SW 1271 (cell line): ENCODE measurements around the gene PTBP2.
"Not testable (repeated sequence)": the region's sequence is repeated elsewhere in the genome, so short reads cannot be mapped to it uniquely, and the experiment has no call there.

Experiments used
- DNase-seq, 2 experiments: peaks; one replicate each; lab custom pipeline; 2025; lab: John Stamatoyannopoulos, UW

The PTBP2 gene

DNA sequence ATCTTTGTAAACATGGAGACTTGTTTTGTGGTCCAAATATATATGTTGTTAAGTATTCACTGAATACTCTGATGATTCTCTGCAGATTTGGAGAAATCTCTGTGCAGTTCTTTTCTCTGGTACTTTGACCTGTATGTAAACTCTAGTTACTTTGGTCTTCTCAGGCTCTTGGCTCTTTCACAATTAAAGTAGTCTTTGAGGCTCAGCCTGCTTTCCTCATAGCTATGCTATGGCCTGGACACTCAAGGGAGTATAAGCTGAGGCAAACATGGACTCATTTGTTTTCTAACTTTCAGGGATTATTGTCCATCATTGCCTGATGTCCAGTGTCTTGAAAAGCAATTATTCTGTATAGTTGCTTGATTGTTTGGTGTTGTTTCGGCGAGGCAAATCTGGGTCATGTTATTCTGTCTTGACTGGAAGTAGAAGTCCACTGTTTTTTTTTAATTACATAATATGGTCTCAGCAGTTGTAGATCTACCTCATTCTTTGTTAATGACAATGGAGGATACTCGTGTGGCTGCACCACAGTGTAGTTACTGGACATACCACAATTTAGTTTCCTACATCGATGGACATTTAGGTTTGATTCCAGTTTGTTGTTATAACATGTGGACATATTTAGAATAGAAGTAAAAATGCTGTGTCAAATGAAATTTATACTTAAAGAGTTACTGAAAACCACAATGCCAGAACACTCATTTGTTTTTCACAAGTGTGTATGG, 9.2 kb downstream of the PTBP2 start:
- no peak for DNase-seq

DNA sequence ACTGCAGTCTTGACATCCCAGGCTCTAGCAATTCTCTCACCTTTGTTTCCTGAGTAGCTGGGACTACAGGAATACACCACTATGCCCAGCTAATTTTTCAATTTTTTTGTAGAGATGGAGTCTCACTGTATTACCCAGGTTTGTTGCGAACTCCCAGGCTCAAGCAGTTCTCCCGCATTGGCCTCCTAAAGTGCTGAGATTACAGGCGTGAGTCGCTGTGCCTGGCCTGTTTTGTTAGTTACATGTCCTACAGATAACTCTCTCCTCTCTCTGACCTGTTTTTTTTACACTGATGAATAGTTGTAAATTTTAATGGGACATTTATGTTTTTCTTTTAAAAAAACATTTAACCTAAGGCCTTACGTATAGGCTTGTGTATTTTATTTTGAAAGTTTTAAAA, 19.8 kb downstream of the PTBP2 start:
- no peak for DNase-seq

DNA sequence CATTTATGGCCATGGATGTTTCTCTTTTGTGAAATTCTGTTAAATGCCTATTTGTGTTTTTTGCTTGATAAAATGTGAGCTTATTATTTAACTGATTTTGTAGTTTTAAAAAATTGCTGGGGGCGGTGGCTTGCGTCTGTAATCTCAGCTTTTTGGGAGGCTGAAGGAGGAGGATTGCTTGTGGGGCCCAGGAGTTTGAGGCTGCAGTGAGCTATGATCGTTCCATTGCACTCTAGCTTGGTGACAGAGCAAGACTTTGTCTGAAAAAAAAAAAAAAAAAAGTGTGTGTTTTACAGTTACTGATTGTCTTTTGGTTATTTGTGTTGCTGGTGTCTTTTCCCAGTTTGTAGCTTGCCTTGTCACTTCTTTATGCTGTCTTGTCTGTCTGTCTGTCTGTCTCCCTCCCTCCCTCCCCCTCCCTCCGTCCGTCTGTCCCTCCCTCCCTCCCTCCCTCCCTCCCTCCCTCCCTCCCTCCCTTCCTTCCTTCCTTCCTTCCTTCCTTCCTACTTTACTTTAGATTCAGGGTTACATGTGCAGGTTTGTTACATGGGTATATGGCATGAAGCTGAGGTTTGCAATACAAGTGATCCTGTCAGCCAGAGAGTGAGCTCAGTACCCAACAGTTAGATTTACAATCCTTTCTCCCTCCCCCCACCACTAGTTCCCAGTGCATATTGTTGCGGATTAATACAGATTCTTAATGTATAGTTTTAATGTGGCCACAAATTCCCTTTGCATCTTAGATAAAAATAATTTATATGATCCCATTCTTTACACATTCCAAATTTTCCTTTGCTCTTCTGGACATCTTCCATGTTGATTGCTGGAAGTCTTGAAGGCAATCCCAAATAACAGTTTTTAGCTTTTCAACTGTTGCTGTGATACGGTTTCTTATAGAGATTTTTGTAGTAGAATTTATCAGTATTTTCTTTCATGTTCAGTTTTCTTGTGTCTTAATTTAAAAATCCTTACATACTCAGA, 25.1 kb downstream of the PTBP2 start:
- no peak for DNase-seq

DNA sequence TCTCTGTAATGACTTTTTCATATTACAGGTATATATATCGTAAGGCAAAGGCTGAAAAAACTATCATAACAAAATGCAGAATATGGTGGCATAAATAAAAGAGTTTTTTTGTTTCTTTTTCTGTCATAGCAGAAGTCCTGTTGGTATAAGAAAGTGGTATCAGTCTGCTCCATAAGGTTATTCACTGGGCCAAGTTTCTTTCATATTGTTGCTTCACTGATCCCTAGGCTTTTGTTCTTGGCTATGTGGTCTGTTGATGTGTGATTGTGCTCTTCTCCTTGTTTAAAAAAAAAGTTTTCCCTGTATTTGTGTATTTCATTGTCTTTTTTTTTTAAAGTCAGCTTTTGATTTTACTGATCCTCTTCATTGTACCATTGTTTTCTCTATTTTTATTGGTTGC, 26.0 kb downstream of the PTBP2 start:
- no peak for DNase-seq

DNA sequence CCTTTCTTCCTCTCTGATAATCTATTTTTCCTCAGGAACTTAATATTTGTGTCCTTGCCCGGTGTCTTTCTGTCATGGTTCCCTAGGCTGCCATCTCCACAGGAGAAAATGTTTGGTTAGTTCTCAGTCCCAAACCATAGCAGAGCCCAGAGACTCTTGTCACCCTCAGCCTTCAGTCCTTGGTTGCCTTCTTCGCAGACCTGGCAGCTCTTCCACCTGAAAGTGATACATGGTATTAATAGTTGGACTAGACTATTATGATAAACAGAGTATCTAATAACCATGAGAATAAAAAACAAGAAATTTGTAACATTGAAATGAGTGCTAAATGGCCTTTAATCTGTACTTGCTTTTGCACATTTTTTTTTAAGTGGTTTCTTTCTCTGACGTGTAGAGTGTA, 26.5 kb downstream of the PTBP2 start:
- DNase-seq, result no peak

DNA sequence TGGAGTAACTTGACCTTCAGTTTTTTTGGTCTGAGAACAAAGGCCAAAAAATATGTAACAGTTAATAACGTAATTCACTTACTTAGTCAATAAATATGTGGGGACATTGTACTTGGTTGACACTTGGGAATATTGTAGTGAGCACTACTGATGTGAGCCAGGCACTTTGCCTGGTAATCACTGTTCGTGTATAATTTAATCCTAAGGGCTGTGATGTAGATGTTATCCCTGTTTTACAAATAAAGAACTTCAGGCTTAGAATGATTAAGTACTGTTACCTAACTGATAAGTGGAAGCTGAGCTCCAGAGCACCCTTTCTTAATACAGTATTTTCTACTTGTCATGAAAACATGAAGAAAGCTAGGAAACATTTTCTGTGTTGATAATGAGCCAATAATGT, 28.0 kb downstream of the PTBP2 start:
- no peak for DNase-seq

DNA sequence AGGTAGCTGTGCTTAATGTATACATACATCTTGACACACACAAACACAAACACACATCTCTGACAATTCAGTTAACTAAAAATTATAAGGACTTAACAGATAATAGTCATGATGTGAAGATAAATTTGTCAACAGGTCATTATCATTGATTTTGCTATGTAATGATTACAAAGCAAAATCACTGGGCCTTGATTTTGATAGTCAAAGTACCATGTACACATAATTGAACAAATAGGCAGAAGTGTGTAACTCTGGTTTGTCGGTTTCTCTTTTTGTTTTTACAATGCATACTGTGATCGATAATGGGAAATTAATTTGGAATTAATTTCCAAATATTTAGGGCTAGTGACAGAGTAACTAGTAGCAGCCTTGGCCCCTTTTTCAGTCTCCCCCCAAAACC, 30.8 kb downstream of the PTBP2 start:
- no peak for DNase-seq

DNA sequence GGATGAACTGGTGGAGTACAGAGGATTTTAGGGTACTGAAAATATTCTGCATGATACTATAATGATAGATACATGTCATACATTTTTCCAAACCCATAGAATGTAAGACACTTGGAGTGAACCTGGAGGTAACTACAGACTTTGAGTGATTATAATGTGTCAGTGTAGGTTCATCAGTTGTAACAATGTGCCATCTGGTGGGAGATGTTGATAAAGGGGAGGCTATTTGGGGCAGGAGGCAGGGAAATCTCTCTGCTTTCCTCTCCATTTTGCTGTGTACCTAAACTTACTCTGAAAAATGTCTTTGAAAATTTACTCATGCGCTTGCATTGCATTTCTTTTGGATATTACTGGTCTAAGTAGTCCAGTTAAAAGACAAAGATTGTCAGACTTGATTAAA, 35.2 kb downstream of the PTBP2 start:
- DNase-seq, result peak in 1 of 2 experiments; percentile 2

DNA sequence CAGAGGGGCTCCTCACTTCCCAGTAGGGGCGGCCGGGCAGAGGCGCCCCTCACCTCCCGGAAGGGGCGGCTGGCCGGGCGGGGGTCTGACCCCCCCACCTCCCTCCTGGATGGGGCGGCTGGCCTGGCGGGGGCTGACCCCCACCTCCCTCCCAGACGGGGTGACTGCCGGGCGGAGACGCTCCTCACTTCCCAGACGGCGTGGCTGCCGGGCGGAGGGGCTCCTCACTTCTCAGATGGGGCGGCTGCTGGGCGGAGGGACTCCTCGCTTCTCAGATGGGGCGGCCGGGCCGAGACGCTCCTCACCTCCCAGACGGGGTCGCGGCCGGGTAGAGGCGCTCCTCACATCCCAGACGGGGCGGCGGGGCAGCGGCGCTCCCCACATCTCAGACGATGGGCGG, 41.0 kb downstream of the PTBP2 start:
- DNase-seq, result not testable (repeated sequence)

DNA sequence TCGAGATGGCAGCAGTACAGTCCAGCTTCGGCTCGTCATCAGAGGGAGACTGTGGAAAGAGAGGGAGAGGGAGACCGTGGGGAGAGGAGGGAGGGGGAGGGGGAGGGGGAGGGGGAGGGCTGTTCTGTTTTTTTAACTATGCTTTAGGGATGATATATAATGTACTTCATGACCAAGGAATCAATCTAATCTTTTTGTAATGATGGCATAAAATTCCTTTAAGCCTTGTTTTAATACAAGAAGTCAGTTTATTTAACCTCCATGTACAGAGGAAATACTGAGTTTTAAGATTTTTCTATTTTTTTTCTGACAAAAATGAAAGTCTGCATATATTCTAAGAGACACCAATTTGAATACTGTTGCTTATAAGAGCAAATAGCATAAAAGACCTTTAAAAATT, 41.9 kb downstream of the PTBP2 start:
- DNase-seq, result no peak

DNA sequence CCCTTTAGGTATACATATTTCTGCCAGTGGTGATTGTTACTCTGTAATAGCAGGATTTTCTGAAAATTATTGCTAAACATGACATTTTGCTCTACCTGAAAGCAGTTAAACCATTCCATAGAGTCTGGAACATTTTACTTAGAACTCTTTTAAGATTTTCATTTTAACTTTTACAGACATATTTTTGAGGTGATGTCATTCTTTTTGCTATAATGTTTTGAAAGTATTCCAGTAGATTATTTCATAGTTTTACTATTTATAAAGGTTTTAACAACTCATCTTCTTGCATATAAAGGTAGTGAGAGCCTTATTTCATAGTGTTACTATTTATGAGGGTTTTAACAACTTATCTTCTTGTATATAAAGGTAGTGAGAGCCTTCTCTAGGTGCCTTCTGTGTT, 42.9 kb downstream of the PTBP2 start:
- no peak for DNase-seq

DNA sequence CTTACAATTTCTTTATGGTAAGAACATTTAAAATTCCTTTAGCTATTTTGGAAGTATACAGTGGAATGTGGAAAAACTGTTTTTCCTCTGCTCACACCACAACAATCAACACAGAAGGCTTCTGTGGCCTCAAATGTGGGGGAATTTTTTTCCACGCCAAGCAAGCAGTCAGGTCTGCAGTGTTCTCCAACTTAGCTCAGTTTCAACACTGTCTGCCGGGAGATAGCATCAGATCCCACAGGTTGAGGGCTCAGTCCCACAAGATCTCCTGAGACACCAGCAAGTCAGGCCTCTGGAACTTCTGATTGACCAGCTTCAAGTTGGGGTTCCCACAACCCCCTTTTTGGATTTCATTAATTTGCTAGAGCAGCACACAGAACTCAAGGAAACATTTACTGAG, 50.3 kb downstream of the PTBP2 start:
- no peak for DNase-seq

DNA sequence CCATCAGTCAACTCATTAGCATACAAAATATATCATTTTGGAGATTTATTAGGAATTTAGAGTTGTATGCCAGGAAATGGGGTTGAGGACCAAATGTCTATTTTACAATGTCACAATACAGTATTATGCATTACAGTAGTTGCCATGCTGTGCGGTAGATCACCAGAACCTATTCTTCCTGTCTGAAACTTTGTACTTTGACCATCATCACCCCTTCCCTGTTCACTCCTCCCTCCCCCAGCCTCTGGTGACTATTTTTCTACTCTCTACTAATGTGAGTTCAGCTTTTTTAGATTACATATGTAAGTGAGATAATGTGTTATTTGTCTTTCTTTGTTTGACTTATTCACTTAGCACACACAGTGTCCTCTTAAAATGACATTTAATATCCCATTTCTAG, 50.8 kb downstream of the PTBP2 start:
- no peak for DNase-seq

DNA sequence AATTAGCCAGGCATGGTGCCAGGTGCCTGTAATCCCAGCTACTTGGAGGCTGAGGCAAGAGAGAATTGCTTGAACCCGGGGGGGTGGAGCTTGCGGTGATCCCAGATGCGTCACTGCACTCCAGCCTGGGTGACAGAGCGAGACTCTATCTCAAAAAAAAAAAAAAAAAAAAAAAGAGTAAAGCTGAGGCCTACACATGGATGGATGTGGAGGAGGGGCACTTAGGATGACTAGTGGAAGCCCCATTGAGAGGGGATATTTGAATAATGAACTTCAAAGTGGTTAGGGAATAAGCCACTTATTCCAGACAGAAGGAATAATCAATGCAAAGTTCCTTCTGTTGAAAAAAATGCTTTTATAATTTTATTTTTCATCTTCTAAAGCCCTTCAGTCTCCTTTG, 51.4 kb downstream of the PTBP2 start:
- DNase-seq, result no peak

DNA sequence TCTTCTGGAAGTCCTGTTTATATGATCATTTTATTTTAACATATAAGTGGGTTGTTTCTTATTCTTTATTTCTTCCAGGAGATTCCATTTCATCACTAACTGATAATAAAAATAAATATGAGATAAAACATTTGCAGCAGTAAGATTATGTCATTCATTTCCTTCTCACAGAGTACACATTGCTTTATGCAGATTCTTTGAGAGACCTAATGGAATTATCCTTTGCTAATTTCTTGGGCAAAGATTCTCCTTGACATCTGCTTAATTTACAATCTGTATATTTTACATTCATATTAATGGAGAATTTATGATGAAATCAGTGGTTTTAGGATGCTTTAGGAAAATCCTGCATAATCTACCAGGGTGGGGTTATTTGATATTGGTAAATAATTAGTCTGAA, 60.6 kb downstream of the PTBP2 start:
- no peak for DNase-seq

DNA sequence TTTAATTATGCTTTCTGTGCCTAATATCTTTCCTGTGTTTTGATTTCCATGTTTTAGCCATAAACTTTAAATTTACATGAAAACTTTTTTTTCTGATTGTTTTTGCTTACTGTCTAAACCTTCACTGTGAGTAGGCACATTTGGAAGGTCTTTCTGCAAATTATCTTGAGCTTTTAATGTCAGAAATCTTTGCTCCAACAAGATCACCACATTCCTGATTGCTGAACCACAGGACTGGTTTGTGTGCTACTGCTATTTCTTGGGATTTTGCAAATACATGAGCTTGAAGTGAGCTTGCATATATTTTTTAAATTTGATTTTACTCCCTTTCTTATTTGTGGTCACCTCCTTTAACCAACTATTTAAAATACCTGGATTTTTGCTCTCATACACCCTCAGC, 61.3 kb downstream of the PTBP2 start:
- DNase-seq, result no peak

DNA sequence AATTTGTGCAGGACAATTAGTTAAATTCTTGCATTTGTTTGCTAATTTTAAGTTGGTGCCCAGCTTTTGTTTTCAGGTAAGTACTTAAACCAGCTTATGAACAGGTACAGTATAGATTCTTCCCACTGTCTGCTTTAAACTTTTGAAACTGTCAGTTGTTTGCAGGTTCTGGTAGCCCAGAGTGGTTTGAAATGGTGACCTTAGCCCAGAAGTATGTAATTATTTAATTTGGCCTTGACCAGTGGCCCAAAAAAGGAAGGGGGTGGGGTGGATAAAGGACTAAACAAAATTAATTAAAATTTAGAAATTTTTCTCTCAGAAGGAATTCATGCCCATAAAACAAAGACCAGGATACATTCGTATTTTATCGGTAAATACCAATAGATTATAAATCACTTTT, 69.0 kb downstream of the PTBP2 start:
- DNase-seq, result no peak

DNA sequence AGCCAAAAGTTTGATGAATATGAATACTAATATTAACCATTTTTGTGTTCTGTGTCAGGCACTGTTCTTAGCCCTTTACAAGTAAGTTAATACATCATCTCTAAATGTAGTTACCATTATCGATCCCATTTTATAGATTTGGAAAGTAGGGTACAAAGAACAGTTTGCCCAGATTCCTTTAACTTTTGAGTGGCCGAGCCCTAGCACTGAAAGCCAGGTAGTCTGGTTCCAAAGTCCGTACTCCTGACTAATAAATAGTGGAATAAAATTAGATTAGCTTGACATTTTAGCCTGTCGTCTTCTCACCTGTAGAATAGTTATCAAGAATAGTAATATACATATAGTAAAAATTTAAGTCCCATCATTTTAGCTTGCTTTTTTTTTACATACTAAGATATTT, 70.6 kb downstream of the PTBP2 start:
- no peak for DNase-seq

DNA sequence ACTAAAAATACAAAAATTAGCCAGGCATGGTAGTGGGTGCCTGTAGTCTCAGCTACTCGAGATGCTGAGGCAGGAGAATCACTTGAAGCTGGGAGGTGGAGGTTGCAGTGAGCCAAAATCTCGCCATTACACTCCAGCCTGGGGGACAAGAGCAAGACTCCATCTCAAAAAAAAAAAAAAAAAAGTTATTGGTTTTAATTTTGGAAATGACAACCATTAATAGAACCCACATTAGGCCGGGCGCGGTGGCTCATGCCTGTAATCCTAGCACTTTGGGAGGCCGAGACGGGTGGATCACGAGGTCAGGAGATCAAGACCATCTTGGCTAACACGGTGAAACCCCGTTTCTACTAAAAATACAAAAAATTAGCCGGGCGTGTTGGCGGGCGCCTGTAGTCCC, 80.1 kb downstream of the PTBP2 start:
- not testable (repeated sequence) for DNase-seq

DNA sequence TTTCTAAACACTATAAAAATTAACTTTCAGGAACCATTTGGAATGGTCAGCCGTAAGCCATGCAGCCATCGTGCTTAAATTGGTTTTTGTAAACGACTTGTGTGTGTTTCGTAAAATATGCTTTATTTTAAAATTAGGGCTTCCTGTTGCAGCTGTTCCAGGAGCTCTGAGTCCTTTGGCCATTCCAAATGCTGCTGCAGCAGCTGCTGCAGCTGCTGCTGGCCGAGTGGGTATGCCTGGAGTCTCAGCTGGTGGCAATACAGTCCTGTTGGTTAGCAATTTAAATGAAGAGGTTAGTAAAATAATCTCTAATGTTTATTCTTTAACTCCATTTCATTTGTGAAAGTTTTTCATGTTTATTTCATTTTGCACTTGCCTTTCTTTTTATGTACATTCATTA, 83.1 kb downstream of the PTBP2 start:
- DNase-seq, result no peak

DNA sequence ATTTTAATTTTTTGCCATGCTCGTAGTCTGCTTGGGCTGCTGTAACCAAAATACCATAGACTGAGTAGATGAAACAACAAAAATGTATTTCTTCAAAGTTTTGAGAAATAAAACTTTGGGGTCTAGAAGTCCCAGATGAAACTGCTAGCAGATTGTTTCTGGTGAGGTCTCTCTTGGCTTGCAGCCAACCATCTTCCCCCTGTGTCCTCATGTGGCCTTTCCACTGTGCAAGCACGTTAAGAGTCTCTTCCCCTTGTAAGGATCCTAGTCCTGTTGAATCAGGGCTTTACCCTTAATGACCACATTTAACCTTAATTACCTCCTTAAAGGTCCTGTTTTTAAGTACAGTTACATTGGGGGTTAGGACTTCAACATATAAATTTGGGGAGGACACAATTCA, 86.6 kb downstream of the PTBP2 start:
- no peak for DNase-seq

DNA sequence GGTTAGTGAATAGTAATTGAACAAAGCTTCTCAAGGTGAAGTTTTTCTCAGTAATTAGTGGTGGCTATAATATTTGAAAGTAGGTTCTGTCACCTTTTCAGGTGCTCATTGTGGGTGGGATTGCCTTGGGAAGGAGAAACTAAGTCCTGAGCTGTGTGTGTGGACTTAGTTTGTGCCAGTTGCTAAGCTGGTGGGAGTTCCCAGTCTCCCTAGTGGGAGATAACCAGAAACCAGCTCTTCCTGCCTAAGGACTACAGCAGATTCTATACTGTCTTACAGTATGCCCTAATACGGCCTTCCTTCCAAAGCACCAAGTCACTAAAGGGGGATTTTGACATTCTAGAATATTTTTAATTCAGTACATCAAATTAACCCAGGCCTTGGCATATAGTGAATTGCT, 94.3 kb downstream of the PTBP2 start:
- no peak for DNase-seq

DNA sequence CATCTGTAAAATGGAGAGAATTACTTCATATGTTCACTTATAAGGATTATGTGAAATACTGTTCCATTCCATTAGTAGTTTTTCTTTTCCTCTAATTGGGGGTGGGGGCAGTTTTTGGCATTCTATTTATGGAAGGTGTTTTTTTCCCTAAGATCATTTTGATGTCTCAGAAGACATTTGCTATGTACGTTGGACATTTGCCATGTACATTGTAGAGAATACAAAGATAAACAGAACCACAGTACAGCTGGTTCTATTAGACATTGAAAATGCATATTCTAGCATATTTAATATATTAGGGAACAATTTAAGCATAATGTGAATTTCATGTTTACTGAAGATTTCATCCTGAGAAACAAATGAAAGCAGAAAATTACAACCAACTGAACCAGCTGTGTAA, 98.5 kb downstream of the PTBP2 start:
- no peak for DNase-seq
